ENCODE data around the gene CACNA1S.

CACNA1S gene

DNA sequence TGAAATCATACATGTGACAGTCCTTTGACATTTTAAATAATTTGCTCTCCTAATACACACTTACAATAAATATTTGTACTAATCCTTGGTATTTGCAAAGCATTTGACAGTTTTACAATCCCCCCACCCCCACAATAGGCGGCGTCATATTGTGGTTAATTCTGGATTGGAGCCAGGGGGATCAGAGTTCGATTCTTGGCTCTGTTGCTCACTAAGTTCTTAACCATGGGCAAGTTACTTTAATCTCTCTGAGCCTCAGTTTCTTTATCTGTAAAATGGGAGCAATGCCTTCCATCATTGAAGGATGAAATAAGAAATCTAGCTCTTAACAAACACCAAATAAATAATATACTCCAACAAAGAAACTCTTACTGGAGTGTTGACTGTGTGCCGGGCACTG is 23.8 kb downstream of the CACNA1S start:
- Histone ChIP-seq H3K4me3 (ENCODE audit: insufficient read depth, low read length, poor library complexity, severe bottlenecking) (no peak overlapping the region), H3K4me2 (ENCODE audit: low read depth, low read length, poor library complexity, severe bottlenecking) (no peak overlapping the region), H3K79me2 (ENCODE audit: insufficient read depth, low read length) (no peaks in the 10 kb centered on the region), H3K9ac (ENCODE audit: low read length) (no peak overlapping the region), H3K9me2 (replicated peaks; ENCODE audit: insufficient read depth, low read length) (no peaks in the 10 kb centered on the region), H3K27ac (ENCODE audit: low read depth, low read length) (no peak overlapping the region), H2AFZ (ENCODE audit: low read depth, low read length, severe bottlenecking) (no peak overlapping the region), H3K9me3 (ENCODE audit: insufficient read depth, low read length) (no peaks in the 10 kb centered on the region), H3F3A (ENCODE audit: insufficient read depth) (no peaks in the 10 kb centered on the region), H3K27me3 (ENCODE audit: low read length) (no peaks in the 10 kb centered on the region), H3K36me3 (ENCODE audit: low read length) (no peaks in the 10 kb centered on the region), H4K20me1 (ENCODE audit: low read depth, low read length) (no peaks in the 10 kb centered on the region)
- TF ChIP-seq EZH2phosphoT487 (conservative IDR thresholded peaks at IDR 0.05; ENCODE audit: low read length) (no peak), CTCF (IDR thresholded peaks at IDR 0.05; ENCODE audit: insufficient read depth, low read length, poor library complexity, severe bottlenecking) (no peak)

DNA sequence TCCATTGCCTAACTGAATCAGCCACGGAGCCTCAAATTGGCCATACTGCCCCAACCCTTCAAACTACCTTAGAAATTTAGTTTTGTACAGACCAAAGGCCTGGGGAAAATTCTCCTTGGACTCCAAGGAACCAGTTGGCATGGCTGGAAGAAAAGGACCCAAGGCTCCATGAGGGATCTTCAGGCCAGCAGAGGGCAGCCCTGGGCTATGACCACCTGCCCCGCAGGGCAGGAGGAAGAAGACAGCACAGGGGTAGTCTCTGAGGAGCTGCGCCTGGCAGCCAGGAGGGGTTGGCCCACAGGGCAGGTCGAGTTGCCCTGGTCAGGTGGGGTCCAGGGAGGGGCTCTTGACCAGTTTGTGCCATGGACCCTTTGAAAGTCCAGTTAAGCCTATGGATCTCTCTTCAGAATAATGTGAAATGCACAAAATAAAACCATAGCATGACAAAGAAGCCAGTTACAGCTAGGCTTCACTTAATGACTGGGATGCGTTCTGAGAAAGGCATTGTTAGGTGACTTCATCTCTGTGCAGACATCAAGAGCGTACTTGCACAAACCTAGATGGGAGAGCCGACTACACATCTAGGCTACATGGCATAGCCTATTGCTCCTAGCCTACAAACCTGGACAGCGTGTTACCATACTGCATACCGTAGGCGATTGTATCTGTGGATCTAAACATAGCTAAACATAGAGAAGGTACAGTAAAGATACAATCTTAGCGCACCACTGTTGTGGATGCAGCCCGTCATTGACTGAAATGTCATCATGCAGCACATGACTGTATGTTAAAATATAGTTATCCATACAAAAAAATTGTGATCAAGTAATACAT is 26.1 kb downstream of the CACNA1S start:
- Histone ChIP-seq H4K20me1 (ENCODE audit: low read depth, low read length) (no peaks in the 10 kb centered on the region), H3K9ac (ENCODE audit: low read length) (no peak overlapping the region), H2AFZ (ENCODE audit: low read depth, low read length, severe bottlenecking) (no peak overlapping the region), H3K36me3 (ENCODE audit: low read length) (no peaks in the 10 kb centered on the region), H3K27me3 (ENCODE audit: low read length) (no peaks in the 10 kb centered on the region), H3K79me2 (ENCODE audit: insufficient read depth, low read length) (no peaks in the 10 kb centered on the region), H3K27ac (ENCODE audit: low read depth, low read length) (no peak overlapping the region), H3K9me3 (ENCODE audit: insufficient read depth, low read length) (no peaks in the 10 kb centered on the region), H3F3A (ENCODE audit: insufficient read depth) (no peaks in the 10 kb centered on the region), H3K4me3 (ENCODE audit: insufficient read depth, low read length, poor library complexity, severe bottlenecking) (no peak overlapping the region), H3K9me2 (replicated peaks; ENCODE audit: insufficient read depth, low read length) (no peaks in the 10 kb centered on the region), H3K4me2 (ENCODE audit: low read depth, low read length, poor library complexity, severe bottlenecking) (no peak overlapping the region)
- TF ChIP-seq EZH2phosphoT487 (conservative IDR thresholded peaks at IDR 0.05; ENCODE audit: low read length) (no peak), CTCF (IDR thresholded peaks at IDR 0.05; ENCODE audit: insufficient read depth, low read length, poor library complexity, severe bottlenecking) (peak; percentile 50)

- H3K9me3 ChIP-seq (ENCODE audit: insufficient read depth, low read length) = no peaks in the 10 kb centered on the region
- no peaks in the 10 kb centered on the region for H3K36me3 ChIP-seq (ENCODE audit: low read length)
- no peak overlapping the region for H2AFZ ChIP-seq (ENCODE audit: low read depth, low read length, severe bottlenecking)
- no peaks in the 10 kb centered on the region for H3K79me2 ChIP-seq (ENCODE audit: insufficient read depth, low read length)
- H3K9ac ChIP-seq (ENCODE audit: low read length) = no peak overlapping the region
- no peaks in the 10 kb centered on the region for H3K9me2 ChIP-seq (replicated peaks; ENCODE audit: insufficient read depth, low read length)
- H3F3A ChIP-seq (ENCODE audit: insufficient read depth) = no peaks in the 10 kb centered on the region
- H3K4me3 ChIP-seq (ENCODE audit: insufficient read depth, low read length, poor library complexity, severe bottlenecking) = no peak overlapping the region
- no peaks in the 10 kb centered on the region for H4K20me1 ChIP-seq (ENCODE audit: low read depth, low read length)
- H3K27me3 ChIP-seq (ENCODE audit: low read length) = no peaks in the 10 kb centered on the region
- no peak for TF ChIP-seq CTCF (IDR thresholded peaks at IDR 0.05; ENCODE audit: insufficient read depth, low read length, poor library complexity, severe bottlenecking)
- no peak for TF ChIP-seq EZH2phosphoT487 (conservative IDR thresholded peaks at IDR 0.05; ENCODE audit: low read length)
- H3K4me2 ChIP-seq (ENCODE audit: low read depth, low read length, poor library complexity, severe bottlenecking) = no peak overlapping the region
- no peak overlapping the region for H3K27ac ChIP-seq (ENCODE audit: low read depth, low read length)
Observed at GRCh38 chr1:201084295-201084694, 27.9 kb downstream of the CACNA1S start.
